NAMALWA (cell line): ENCODE data around the gene C14orf39.

Source experiments
- DNase-seq: peaks from one replicate; pipeline ENCODE4 v3.0.0-alpha.2; 2015; ENCODE audit warnings: low spot score

The C14orf39 gene

GRCh38 chr14:60485598-60486251 lies at the start of gene C14orf39:
Gene C14orf39, minus strand, starts transcription at chr14:60486063. Its CDS starts 985 bp downstream, at chr14:60485078.
- no peak for DNase-seq

GRCh38 chr14:60532442-60532841 lies 46.6 kb upstream of the C14orf39 start:
- no peak for DNase-seq

- no peak for DNase-seq
These were observed 29.8 kb upstream of the C14orf39 start for GRCh38 chr14:60515511-60516289.

GRCh38 chr14:60514741-60515491 lies 29.1 kb upstream of the C14orf39 start:
- no peak for DNase-seq

- DNase-seq = no peak
These were observed 28.5 kb upstream of the C14orf39 start for GRCh38 chr14:60514378-60514740.

GRCh38 chr14:60512973-60513571 lies 27.2 kb upstream of the C14orf39 start:
- no peak for DNase-seq

GRCh38 chr14:60512126-60512525 lies 26.3 kb upstream of the C14orf39 start:
- DNase-seq = no peak

- no peak for DNase-seq
These were observed 25.2 kb upstream of the C14orf39 start for GRCh38 chr14:60510951-60511599.

GRCh38 chr14:60510254-60510950 lies 24.5 kb upstream of the C14orf39 start:
- DNase-seq = no peak

GRCh38 chr14:60509438-60510253 lies 23.8 kb upstream of the C14orf39 start:
- no peak for DNase-seq

- no peak for DNase-seq
These were observed 23.0 kb upstream of the C14orf39 start, which contains the start of gene SIX6 for GRCh38 chr14:60508707-60509437. Gene SIX6, plus strand, starts transcription at chr14:60509146. Its CDS starts 253 bp downstream, at chr14:60509399.

- no peak for DNase-seq
These were observed 22.5 kb upstream of the C14orf39 start for GRCh38 chr14:60508363-60508706.

- no peak for DNase-seq
These were observed 21.3 kb upstream of the C14orf39 start for GRCh38 chr14:60506985-60507829.

GRCh38 chr14:60506462-60506984 lies 20.7 kb upstream of the C14orf39 start:
- DNase-seq = no peak

GRCh38 chr14:60506010-60506409 lies 20.1 kb upstream of the C14orf39 start:
- DNase-seq = no peak

GRCh38 chr14:60505448-60505847 lies 19.6 kb upstream of the C14orf39 start:
- DNase-seq = no peak

GRCh38 chr14:60502541-60502940 lies 16.7 kb upstream of the C14orf39 start:
- DNase-seq = no peak

GRCh38 chr14:60495946-60496345 lies 10.1 kb upstream of the C14orf39 start:
- DNase-seq = no peak

GRCh38 chr14:60490270-60490669 lies 4.4 kb upstream of the C14orf39 start:
- DNase-seq = no peak
